HG02884 (cell line): ENCODE results near the gene CDKN1B.

Experiments
- ATAC-seq: cut with Tn5 transposase; IDR thresholded peaks from one replicate; pipeline ENCODE4 v1.9.1; 2021; ENCODE audit warnings: mild to moderate bottlenecking, moderate library complexity; ENCODE audit not compliant: unreplicated experiment

The CDKN1B gene

GRCh38 chr12:12749433-12749832 is 32.3 kb downstream of the CDKN1B start:
- no peak for ATAC-seq

- ATAC-seq: no peak
Measured at GRCh38 chr12:12755923-12756322, 38.8 kb downstream of the CDKN1B start.

GRCh38 chr12:12757121-12757520 is 40.0 kb downstream of the CDKN1B start:
- no peak for ATAC-seq

- no peak for ATAC-seq
Measured at GRCh38 chr12:12759234-12759915, 42.2 kb downstream of the CDKN1B start.

- no peak for ATAC-seq
Measured at GRCh38 chr12:12764824-12765223, 47.7 kb downstream of the CDKN1B start.

- no peak for ATAC-seq
Measured at GRCh38 chr12:12770262-12770661, 53.1 kb downstream of the CDKN1B start.
